ENCODE results near the gene OSER1.

GRCh38 chr20:44212792-44213191 lies 2.2 kb upstream of the OSER1 start:
- no peak for TF ChIP-seq EZH2 (IDR thresholded peaks at IDR 0.05; ENCODE audit: borderline replicate concordance, low read depth, low read length, poor library complexity, severe bottlenecking)
- TF ChIP-seq, protein P1, sequence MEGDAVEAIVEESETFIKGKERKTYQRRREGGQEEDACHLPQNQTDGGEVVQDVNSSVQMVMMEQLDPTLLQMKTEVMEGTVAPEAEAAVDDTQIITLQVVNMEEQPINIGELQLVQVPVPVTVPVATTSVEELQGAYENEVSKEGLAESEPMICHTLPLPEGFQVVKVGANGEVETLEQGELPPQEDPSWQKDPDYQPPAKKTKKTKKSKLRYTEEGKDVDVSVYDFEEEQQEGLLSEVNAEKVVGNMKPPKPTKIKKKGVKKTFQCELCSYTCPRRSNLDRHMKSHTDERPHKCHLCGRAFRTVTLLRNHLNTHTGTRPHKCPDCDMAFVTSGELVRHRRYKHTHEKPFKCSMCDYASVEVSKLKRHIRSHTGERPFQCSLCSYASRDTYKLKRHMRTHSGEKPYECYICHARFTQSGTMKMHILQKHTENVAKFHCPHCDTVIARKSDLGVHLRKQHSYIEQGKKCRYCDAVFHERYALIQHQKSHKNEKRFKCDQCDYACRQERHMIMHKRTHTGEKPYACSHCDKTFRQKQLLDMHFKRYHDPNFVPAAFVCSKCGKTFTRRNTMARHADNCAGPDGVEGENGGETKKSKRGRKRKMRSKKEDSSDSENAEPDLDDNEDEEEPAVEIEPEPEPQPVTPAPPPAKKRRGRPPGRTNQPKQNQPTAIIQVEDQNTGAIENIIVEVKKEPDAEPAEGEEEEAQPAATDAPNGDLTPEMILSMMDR (conservative IDR thresholded peaks at IDR 0.05; ENCODE audit: low read depth, low read length) = no peak

All from A673 (cell line).